GM13977 (cell line): ENCODE results near the gene ACTBL2.
"Not testable (repeated sequence)": the region's sequence is repeated elsewhere in the genome, so short reads cannot be mapped to it uniquely, and the experiment has no call there.

Experiments used
- DNase-seq: peaks from one replicate; pipeline ENCODE4 v3.0.0; 2012; ENCODE audit warnings: low spot score
- in situ Hi-C: fragments of 300-500 bp; cut with MboI; formaldehyde crosslinking; loops from one replicate; pipeline ENCODE4 v1.12.0; 2022; ENCODE audit warnings: low sequenced_read_pairs, low pct_unique_long_range_greater_than_20kb, mixed read lengths, inconsistent platforms; ENCODE audit not compliant: unreplicated experiment
- TF ChIP-seq, protein P1 (sequence below): IDR thresholded peaks from 2 replicates; pipeline ENCODE4 v1.5.1; 2012; ENCODE audit warnings: mild to moderate bottlenecking, control low read depth; ENCODE audit not compliant: insufficient read depth; ENCODE audit errors: extremely low read depth, missing control alignments

The ACTBL2 gene

GRCh38 chr5:57482671-57483106 lies at the start of gene ACTBL2:
ACTBL2 (minus strand) TSS chr5:57482811; CDS start chr5:57482707, 104 bp downstream.
- DNase-seq = no peak
- TF ChIP-seq, protein P1, sequence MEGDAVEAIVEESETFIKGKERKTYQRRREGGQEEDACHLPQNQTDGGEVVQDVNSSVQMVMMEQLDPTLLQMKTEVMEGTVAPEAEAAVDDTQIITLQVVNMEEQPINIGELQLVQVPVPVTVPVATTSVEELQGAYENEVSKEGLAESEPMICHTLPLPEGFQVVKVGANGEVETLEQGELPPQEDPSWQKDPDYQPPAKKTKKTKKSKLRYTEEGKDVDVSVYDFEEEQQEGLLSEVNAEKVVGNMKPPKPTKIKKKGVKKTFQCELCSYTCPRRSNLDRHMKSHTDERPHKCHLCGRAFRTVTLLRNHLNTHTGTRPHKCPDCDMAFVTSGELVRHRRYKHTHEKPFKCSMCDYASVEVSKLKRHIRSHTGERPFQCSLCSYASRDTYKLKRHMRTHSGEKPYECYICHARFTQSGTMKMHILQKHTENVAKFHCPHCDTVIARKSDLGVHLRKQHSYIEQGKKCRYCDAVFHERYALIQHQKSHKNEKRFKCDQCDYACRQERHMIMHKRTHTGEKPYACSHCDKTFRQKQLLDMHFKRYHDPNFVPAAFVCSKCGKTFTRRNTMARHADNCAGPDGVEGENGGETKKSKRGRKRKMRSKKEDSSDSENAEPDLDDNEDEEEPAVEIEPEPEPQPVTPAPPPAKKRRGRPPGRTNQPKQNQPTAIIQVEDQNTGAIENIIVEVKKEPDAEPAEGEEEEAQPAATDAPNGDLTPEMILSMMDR = no peak
- in situ Hi-C loops = no loop called here

DNA sequence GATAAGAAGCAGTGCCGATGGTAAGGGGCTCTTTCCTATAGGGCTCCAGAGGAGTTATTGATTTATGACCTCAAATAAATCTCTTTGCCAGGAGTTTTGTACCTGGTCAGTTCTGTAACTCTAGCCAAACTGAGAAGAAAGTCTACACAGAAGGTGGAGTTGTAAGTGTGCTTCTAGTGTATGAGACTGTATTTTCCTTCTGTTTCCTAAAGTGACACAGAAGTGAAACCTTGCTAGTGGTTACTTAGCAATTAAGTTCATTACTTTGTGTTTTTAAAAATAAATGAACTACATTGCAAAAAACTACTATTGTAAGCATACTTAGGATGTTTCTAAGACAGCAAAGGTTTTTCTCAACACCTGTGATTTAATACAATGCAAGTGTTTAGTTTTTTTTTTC lies 48.7 kb upstream of the ACTBL2 start:
- in situ Hi-C loops = no loop called here
- no peak for DNase-seq
- TF ChIP-seq, protein P1 = no peak

DNA sequence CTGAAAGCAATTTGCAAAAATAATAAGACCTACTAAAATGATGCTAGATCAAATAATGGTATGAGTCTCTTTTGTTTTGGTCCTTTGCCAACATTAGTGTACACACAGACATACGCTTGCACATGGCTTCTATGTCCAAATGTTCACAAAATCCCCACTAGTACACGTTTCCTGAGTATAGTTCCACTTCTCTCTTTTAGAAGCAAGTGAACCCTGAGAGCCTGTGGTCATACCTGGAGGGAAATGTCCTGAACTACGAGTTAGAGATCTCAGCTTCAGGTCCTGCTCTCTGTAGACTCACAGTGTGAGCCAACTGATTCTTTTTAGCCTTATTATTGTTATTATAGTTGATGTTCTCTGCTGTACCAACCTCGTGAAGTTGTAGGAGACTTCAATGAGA lies 47.3 kb upstream of the ACTBL2 start:
- in situ Hi-C loops = no loop called here
- DNase-seq = no peak
- TF ChIP-seq, protein P1 = no peak

DNA sequence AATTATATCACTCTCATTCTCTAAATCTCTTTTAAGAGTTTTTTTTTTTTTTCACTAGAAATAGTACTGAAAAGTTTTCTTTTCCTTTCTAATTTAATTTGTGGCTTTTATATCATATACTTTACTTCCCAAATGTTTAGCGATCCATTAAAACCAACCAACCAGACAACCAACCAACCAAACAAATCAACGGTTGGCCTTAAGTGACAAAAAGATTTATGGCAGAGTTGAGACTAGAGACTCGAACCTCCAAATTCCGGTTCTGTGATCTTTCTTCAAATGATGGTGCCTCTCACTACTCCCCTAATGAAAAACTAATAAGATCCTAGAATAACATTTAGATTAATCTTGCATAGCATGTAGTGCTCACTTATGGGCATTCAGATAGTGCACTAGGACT lies 45.3 kb upstream of the ACTBL2 start:
- in situ Hi-C loops = no loop called here
- DNase-seq = no peak
- TF ChIP-seq, protein P1 = no peak

- in situ Hi-C loops = no loop called here
- TF ChIP-seq, protein P1 = no peak
- DNase-seq = no peak
Observed at GRCh38 chr5:57524348-57525060, 41.9 kb upstream of the ACTBL2 start.

DNA sequence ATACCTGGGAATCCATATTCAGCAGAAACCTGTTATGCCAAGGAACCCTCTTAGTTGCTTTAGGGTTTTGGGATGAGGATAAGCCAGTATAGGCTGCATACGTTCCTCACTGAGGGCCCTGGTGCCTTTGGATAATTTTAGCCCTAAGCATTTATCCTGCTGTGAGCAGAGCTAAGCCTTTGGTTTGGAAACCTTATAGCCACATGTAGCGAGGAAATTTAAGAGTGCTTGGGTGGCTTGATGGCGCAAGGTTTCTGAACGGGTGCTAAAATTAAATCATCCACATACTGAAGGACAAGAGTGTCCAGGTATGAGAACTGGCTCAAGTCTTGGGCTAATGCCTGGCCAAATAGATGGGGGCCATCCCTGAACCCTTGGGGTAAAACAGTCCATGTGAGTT lies 39.9 kb upstream of the ACTBL2 start:
- in situ Hi-C loops, DNase-seq: not testable (repeated sequence)

DNA sequence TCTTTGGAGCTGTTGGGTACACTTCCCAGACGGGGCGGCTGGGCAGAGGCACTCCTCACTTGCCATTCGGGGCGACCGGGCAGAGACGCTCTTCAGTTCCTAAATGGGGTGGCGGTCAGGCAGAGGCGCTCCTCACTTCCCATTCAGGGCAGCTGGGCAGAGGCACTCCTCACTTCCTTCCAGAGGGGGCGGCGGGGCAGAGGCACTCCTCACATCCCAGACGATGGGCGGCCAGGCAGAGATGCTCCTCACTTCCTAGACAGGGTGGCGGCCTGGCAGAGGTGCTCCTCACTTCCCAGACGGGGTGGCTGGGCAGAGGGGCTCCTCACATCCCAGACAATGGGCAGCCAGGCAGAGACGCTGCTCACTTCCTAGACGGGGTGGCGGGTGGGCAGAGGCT lies 35.8 kb upstream of the ACTBL2 start:
- DNase-seq = not testable (repeated sequence)

GRCh38 chr5:57517250-57517649 lies 34.6 kb upstream of the ACTBL2 start:
- TF ChIP-seq, protein P1 = no peak
- in situ Hi-C loops = no loop called here
- DNase-seq = no peak

More for the DNA sequence above, 35.8 kb upstream of the ACTBL2 start:
- in situ Hi-C loops = not testable (repeated sequence)
